CD4-positive, alpha-beta T cell treated with Interleukin-1 beta for 1 hour (primary cell): ENCODE data around the gene KLHDC7A.

Source experiments
- DNase-seq, 2 donors: peaks; one replicate each; pipeline ENCODE4 v3.0.0-alpha.2; 2020 to 2022

The KLHDC7A gene

GRCh38 chr1:18511149-18511873 lies 30.6 kb downstream of the KLHDC7A start:
- no peak for DNase-seq

GRCh38 chr1:18511874-18512150 lies 31.1 kb downstream of the KLHDC7A start:
- DNase-seq: no peak

- DNase-seq: no peak
These were observed 32.2 kb downstream of the KLHDC7A start for GRCh38 chr1:18512883-18513282.

GRCh38 chr1:18513995-18514394 lies 33.3 kb downstream of the KLHDC7A start:
- DNase-seq: no peak

- DNase-seq: no peak
These were observed 34.5 kb downstream of the KLHDC7A start for GRCh38 chr1:18515120-18515667.

GRCh38 chr1:18516473-18516872 lies 35.7 kb downstream of the KLHDC7A start:
- DNase-seq: no peak

- no peak for DNase-seq
These were observed 45.9 kb downstream of the KLHDC7A start for GRCh38 chr1:18526436-18527275.

- DNase-seq: no peak
These were observed 46.8 kb downstream of the KLHDC7A start for GRCh38 chr1:18527514-18527913.

- DNase-seq: no peak
These were observed 47.2 kb downstream of the KLHDC7A start for GRCh38 chr1:18527921-18528320.

- DNase-seq: no peak
These were observed 47.9 kb downstream of the KLHDC7A start for GRCh38 chr1:18528616-18529015.

GRCh38 chr1:18529714-18530113 lies 49.0 kb downstream of the KLHDC7A start:
- no peak for DNase-seq

- DNase-seq: no peak
These were observed 50.1 kb downstream of the KLHDC7A start for GRCh38 chr1:18530587-18531502.

- DNase-seq: no peak
These were observed 50.7 kb downstream of the KLHDC7A start for GRCh38 chr1:18531503-18531845.

- DNase-seq: no peak
These were observed 51.9 kb downstream of the KLHDC7A start for GRCh38 chr1:18532390-18533170.

GRCh38 chr1:18533259-18533658 lies 52.5 kb downstream of the KLHDC7A start:
- no peak for DNase-seq

GRCh38 chr1:18534810-18535205 lies 54.1 kb downstream of the KLHDC7A start:
- DNase-seq: no peak
